Fibroblast of lung (primary cell): ENCODE data around the gene TRPM6.

Source experiments
- CTCF ChIP-seq, 2 donors: IDR thresholded peaks in 1 of 2; conservative IDR thresholded peaks in 1 of 2; 1 replicate in 1 of 2; 2 replicates in 1 of 2; pipeline ENCODE4 v1.5.1; 2011 to 2012; ENCODE audit warnings: low read length in 2 of 2, control low read depth in 1 of 2, inconsistent platforms in 1 of 2, low read depth in 1 of 2, mild to moderate bottlenecking in 1 of 2
- EZH2 ChIP-seq: IDR thresholded peaks from 2 replicates; pipeline ENCODE4 v1.5.1; 2012; ENCODE audit warnings: low read length, control low read depth, mild to moderate bottlenecking; ENCODE audit errors: missing control alignments

GRCh38 chr9:74874220-74874619 lies 13.5 kb downstream of the TRPM6 start:
- TF ChIP-seq CTCF (conservative IDR thresholded peaks at IDR 0.05 in 1 of 2, IDR thresholded peaks at IDR 0.05 in 1 of 2; ENCODE audit: low read depth in 1 of 2, low read length in 2 of 2) (no peak), EZH2 (no peak)
